ENCODE measurements around the gene RSPH10B2.
"Not testable (repeated sequence)": the region's sequence is repeated elsewhere in the genome, so short reads cannot be mapped to it uniquely, and the experiment has no call there.

RSPH10B2 gene

DNA sequence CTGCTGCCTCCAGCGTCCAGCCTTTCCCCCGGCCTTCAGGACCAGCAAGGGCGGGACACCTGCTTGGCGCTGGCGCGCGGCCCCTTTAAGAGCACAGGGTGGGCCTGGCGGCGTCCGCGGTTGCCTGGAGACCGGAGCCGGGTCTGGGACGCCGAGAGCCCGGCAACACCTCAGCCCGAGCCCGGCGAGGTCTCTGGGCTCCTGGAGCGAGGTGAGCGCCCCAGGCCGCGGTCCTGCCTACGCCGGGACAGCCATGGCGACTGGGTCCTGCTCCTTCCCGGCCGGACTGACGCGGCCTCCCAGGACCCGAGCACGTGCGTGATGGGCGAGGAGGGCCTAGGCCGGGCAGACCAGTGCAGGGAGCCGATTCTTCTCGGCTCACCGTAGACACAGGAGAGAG is at the start of gene RSPH10B2:
TSS of gene RSPH10B2 (plus strand) at position 140 of the 400 bp plus-strand sequence. CDS start 3,575 bp downstream, outside the sequence.
- DNase-seq = not testable (repeated sequence)

DNA sequence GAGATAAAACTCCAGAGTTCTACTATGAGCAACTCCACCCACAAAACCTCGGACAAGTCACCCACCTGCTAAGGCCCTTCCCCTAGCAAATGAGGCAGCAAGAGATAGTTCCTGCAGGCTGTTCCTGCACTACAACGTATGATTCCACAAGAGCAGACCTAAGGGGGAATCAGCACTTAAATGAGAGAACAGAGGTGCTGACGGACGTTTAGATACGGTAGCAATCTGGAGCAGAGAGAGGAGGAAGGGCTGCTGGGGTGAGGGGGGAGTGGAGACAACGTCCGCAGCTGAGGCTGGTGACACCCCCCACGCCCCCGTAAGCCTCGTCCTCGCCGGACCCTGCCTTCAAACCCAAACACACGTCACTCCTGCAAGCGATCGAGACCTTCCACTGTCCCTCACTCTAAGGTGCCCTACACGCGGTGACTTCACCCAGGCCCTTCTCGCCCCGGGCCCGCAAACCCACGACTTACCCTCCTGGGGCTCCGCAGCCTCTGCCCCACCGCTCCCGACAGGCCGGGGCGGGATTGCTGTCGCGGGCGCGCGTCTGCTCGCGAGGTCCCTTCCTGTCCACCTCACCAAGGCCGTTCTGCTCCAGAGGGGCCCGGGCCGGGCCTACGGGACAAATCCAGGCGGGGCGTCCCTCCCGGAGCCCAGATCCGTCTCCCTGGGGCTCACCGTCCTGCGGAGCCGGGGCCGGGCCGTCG is 47.8 kb upstream of the RSPH10B2 start:
- DNase-seq = no peak

DNA sequence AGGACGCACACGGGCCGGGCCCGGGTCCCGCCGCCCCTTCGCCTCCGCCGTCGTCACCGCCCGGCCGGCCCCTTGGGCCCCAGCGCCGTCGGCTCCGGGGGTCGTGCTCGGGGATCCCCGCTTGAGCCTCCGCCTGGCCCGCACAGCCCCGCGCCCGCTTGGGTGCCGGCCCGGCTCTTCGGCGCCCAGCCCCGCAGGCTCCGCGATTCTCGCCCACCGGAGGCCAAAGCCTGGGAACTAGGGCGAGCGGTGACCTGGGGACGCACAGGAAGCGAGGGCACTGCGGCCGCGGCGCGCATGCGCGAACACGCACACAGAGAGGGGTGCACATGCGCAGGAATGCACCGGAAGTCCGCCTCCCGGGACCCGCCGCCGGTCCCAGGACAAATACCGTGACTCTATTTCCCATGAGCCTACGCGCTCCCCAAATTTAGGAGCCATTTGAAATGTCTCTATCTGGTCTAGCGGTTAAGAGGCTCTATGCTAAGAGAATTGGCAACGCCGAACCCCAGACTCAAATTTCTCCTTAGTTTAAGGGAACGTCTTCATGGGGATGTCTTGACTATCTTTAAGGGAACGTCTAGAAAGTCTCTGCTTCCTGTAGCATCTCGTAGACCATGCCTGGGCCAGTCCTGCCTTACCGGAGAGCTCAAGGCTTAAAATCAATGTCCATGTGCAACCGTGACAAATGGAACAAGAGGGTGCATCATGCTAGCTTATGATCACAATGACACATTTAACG is 47.1 kb upstream of the RSPH10B2 start, which contains the start of gene ZNF12:
TSS of gene ZNF12 (minus strand) at position 282 of the 742 bp plus-strand sequence. CDS start 1,774 bp downstream, outside the sequence.
- DNase-seq = peak; percentile 71 to 90

DNA sequence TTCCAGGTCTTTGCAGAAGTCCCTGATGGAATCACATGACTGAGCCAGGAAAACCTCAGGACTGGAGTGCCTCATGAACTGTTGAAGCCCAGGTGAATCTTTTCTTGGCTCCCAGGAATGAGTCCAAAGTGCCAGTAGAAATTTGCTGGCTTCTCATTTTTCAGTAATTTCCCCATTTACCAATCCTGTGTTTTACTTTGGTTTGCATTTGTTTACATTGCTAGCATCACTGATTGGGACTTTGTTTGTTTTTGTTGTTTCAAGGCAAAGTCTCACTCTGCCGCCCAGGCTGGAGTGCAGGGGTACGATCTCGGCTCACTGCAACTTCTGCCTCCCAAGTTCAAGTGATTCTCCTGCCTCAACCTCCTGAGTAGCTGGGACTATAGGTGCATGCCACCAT is 45.6 kb upstream of the RSPH10B2 start:
- DNase-seq = no peak

DNA sequence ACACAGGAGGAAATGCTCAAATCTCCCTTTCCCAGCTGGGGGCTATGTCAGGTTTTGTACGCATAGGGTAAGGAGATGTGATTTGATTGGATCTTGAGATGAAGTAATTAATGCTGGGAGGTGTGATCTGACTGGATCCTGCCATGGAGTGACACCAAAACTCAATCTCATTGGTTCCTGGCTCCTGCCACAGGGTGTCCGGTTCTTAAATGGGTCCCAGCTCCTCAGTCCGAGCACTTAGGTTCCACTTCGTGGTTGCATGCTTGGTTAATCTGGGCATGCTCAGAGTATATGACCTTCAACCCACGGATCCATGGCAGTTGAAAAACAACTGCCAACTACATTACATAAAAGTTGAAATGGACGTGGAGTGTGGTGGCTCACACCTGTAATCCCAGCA is 44.1 kb upstream of the RSPH10B2 start:
- DNase-seq = peak; percentile 1 to 58

DNA sequence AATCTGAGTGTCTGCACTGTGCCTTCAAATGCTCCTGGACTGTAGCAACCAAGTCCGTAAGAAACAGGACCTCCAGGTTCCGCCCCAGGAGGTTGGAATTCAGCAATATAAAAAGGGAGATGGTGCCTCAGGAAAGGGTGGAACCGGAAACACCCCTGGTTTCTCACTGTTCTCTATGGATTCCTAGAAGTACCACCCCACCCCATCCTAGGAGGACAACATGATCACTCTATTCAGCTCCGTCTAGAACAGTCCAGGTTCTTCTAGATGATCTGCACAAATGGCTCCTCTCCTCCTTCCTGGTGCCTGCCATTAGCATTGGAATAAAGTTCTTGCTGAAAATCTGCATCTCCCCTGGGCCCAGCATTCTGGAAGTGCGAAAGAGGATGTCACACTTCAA is 39.5 kb upstream of the RSPH10B2 start:
- DNase-seq = no peak

DNA sequence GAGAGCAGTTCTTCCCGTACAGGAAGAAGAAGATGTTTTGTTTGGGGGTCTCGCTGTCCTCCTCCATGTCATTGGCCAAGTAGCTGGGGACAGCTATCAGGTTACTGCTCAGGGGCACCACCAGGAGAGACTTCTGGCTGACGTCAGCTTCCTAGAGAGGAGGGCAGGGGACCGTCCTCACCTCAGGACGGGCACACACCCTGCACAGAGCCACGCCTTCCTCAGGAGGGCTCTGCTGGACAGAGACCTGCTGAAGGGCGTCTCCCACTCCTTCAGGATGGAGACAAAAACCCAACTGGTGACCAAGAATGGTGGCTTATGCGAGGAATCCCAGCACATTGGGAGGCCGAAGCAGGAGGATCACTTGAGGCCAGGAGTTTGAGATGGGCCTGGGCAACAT is 38.0 kb upstream of the RSPH10B2 start:
- DNase-seq = not testable (repeated sequence)

DNA sequence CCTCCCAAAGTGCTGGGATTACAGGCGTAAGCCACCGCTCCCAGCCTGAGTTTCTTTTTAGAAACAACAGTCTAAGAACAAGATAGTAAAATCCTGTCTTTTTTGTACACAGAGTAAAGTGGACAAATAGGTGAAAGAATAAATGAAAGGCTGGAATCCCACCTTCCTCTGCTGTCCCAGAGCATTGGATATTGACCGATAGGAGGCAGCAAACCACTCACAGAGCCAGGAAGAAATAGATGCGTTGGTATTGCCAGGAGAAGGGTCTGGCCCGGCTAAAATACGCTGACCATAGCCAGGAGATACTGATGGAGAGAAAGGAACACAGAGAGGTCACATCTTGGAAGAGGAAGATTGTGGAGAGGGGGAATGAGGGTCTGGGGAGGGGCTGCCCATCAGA is 35.8 kb upstream of the RSPH10B2 start:
- DNase-seq = no peak

DNA sequence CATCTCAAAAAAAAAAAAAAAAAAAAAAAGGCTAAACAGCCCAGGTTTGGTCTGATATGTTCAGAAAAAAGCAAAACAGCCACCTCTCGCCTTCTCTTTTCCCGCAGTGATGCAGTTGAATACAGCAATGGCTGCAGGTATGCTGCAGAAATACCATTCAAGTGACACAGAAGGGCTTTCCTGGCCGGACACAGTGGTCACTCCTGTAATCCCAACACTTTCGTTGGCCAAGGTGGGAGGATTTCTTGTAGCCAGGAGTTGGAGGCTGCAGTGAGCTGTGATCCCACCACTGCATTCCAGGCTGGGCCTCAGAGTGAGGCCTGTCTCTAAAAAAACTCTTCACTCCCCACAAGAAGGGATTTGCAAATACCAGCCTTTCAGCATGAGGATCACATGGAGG is 29.6 kb upstream of the RSPH10B2 start:
- DNase-seq = not testable (repeated sequence)

DNA sequence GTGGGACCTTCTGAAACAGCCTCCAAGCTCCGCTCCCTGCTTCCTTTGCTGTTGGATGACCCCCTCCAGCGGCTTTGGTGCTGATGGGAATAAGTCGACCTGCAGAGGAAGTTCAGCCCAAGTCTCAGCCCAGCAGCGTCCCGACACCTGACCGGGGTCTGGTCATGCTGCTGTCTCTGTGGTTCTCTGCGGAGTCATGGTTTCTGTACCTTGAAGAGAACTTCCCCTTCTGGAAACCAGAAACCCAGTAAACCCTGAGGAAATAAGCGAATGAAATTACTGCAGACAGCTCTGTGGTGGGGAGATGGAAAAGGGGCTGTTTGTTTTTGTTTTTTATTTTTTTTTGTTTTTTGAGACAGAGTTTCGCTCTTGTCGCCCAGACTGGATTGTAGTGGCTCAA is 28.9 kb upstream of the RSPH10B2 start:
- no peak for DNase-seq

DNA sequence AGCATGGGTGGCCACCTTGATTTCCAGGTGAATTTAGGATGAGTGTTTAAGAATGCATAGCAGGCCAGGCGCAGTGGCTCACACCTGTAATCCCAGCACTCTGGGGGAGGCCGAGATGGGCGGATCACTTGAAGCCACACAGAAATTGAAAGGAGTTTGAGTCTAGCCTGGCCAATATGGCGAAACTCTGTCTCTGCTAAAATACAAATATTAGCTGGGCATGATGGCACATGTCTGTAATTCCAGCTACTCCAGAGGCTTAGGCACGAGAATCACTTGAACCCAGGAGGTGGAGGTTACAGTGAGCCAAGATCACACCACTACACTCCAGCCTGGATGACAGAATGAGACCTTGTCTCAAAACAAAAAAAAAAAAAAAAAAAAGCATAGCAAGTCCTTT is 27.6 kb upstream of the RSPH10B2 start:
- not testable (repeated sequence) for DNase-seq

DNA sequence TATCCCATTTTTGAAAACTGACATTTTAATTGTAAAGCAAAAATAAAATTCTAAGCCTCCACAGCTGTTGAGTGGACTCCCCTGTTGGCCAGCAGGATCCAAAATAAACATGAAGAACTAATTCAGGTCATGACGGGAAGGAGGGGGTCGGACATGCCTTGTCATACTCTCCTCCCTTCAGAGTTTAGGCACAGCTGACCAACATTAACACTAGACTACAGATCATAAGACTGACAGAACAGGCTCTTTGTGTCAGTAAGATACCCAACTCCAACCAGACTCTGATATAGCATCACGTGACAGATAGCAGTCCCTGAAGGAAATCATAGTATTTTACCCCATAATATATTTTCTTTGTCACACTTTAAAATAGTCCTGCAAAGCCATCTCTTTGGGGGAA is 26.2 kb upstream of the RSPH10B2 start:
- no peak for DNase-seq

DNA sequence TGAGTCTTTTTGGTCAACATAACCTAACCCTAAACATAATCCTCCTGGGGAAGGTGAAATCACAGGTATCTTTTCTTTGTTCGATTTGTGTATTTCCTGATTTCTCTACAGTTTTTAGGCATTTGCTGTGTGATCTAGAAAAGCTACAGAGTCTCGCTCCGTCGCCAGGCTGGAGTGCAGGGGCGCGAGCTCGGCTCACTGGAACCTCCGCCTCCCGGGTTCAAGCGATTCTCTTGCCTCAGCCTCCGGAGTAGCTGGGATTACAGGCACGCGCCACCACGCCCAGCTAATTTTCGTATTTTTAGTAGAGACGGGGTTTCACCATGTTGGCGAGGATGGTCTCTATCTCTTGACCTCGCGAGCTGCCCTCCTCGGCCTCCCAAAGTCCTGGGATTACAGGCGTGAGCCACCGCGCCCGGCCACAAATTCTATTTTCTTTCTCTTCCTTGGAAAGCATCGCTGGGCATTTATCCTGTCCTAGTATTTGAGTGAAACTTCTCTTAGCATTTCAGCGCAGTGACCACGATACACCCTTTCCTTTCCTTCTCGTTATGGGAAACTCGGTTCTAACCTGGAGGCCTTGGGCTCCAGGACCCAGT is 24.9 kb upstream of the RSPH10B2 start:
- not testable (repeated sequence) for DNase-seq

DNA sequence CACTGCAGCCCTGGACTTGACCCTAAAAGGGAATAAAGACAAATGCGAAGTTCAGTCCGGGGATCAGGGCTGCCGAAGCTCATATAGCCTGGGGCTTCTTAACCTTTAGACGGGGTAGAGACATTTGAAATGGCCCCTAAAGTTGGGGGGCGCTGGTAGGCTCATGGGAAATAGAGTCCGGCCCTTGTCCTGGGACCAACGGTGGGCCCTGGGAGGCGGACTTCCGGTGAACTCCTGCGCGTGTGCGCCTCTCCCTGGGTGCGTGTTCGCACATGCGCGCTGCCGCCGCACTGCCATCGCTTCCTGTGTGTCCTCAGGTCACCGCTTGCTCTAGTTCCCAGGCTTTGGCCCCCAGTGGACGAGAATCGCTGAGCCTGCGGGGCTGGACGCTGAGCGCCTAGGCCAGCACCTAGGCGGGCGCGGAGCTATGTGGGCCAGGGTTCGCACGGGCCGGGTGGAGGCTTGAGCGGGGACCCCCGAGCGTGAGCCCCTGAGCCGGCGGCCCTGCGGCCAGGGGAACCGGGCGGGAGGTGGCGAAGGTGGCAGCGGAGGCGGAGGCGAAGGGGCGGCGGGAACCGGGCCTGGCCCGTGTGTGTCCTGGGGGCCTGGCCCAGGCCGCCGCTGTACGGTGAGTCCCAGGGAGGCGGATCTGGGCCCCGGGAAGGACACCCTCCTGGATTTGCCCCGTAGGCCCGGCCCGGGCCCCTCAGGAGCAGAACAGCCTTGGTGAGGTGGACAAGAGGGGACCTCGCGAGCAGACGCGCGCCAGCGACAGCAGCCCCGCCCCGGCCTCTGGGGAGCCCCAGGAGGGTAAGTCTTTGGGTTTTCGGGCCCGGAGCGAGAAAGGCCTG is 24.2 kb upstream of the RSPH10B2 start:
- peak; percentile 81 to 90 for DNase-seq

DNA sequence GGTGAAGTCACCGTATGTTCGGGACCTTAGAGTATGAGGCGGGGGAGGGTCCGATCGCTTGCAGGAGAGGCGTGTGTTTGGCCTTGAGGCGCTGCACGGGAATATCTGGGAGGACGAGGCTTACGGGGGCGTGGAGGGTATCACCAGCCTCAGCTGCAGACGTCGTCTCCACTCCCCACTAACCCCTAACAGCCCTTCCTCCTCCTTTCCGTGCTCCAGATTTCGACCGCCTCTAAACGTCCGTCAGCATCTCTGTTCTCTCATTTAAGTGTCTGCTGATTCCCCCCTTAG is 23.6 kb upstream of the RSPH10B2 start:
- no peak for DNase-seq

DNA sequence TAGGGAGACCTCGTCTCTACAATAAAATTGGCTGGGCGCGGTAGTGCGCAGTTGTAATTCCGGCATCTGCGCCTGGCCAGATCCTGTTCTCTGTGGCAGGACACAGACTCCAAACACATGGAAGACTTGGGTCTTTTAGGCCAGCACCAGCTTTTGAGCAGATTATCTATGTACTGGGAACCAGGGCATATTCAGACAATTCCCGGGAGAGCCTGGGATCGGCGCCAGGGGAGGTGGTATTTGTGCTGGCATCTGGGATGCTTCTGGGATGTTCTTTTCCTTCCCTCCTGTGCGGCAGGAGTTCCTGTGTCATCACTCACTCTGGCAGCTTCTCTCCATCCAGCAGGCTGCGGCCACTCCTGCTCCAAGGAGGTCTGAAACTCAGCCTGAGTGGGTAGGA is 15.5 kb upstream of the RSPH10B2 start:
- not testable (repeated sequence) for DNase-seq

DNA sequence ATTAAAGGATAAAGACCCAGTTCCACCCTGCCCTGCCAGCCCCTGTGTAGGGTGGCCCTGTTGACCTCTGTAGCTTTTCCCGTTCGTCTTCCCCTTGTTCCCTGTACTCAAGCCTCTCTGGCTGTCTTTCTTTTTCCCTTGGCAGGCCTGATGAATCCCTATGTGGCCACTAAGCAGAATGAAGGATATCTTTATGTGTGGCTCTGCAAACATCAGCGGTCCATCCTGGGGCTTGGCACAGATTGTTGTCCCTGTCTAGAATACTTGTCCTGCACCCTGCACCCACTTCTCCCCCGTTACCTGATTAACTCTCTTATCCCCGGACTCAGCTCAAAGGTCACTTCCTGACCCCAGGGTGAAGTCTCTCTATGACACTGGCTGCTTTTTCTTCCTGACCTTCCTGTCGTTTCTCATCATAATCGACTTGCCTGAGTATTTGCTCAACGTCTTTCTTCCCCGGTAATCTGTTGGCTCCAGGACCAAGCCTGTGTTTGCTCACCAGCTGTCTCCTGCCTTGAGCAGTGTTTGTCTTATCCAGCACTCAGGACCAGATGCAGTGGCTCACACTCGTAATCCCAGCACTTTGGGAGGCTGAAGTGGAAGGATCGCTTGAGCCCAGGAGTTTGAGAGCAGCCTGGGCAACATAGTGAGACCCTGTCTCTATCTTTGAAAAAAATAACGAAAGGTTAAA is 9.3 kb upstream of the RSPH10B2 start:
- not testable (repeated sequence) for DNase-seq

DNA sequence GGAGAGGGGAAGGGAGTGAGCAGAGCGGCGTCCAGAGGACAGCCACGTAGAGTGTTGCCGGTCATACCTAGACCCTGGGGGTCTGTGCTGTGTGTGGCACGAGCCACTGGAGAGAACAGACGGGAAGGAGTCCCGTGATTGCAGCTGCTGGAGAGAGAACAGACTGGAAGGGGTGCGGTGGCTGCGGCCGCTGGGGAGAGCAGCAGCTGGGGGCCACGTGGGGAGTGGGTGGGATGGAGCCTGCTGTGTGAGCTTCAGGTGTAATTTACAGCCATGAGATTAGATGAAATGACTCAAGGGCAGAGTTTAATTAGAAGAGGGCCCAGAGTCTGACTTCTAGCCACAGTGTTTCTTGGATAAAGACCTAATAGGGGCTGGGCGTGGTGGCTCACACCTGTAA is 4.6 kb upstream of the RSPH10B2 start:
- DNase-seq = not testable (repeated sequence)

DNA sequence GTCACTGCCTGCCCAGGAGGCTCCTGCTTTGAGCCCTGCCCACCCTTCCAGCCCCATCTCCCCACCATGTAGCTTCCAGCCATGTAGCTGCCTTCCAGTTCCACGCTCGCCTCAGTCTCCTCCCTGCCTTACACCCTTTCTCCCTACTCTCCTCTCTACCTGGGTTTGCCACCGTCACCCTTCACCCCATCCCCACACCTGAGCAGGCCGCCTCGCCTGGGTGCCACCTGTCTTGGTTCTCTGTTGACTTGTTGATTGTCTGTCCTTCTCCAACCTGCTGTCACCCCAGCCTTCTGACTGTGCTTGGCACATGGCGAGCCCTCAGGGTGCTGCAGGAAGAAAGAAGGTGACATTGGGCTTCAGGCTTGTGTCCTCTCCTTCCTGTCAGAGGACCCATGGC is 3.7 kb upstream of the RSPH10B2 start:
- DNase-seq = not testable (repeated sequence)

DNA sequence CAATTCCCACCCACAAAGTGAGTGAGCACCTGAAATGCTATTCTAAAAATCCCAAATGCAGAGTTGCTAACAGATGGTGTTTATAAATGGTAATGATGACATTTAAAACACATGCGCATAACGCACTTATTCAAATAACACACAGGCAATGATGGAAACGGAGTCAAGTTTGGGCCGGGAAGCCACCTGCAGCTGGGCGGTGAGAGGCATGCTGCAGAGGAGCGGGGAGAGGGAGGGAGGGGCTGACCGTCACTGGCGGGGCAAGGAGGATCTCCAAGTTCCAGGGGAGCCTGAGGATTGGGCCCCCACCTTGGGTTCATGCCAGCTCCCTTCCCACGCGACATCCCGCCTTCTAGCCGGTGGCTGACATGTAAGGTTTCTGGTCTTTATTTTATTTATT is 7.3 kb downstream of the RSPH10B2 start:
- not testable (repeated sequence) for DNase-seq

DNA sequence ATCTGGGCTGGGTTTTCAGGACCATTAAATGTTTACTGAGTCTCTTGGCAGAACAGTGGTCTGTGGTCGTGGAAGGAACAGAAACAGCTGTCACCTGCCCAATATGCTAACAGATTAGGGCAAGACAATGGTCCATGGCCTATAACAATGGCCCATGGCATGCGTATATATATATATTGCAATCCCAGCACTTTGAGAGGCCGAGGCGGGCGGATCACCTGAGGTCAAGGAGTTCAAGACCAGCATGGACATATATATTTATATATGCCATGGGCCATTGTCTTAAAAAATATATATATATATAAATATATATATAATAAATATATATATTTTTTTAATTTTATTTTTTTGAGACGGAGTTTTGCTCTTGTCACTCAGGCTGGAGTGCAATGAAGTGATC is 27.7 kb downstream of the RSPH10B2 start:
- not testable (repeated sequence) for DNase-seq

DNA sequence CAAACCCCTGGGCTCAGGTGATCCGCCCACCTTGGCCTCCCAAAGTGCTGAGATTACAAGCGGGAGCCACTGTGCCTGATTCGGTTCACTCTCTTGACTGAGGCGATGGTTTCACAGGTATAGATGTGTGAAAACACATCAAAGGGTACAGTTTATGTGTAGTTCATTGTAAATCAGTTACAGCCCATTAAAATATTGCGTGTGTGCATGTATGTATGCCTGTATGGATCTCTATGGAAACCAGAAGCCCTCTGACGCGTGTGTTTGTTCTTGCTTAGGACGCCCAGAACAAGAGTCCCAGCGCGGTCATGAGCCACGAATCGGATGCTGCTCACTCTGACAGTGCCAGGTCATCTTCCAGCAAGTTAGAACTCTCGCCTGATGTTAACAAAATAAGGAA is 35.5 kb downstream of the RSPH10B2 start:
- DNase-seq = not testable (repeated sequence)
